ENCODE measurements around the gene C4orf50.
"Not testable (repeated sequence)": the region's sequence is repeated elsewhere in the genome, so short reads cannot be mapped to it uniquely, and the experiment has no call there.

C4orf50 gene

GRCh38 chr4:5952975-5953951 is 65.0 kb downstream of the C4orf50 start:
- Histone ChIP-seq H3K4me2 (ENCODE audit: low read length) (no peak overlapping the region), H3K14ac (ENCODE audit: low read length) (no peak overlapping the region), H3K9ac (ENCODE audit: low read length) (no peak overlapping the region), H4K91ac (ENCODE audit: low read depth, low read length) (no peak overlapping the region), H3K18ac (ENCODE audit: low read length) (no peak overlapping the region), H3K36me3 (ENCODE audit: control insufficient read depth in 1 of 2, insufficient read depth in 2 of 2, low read length in 2 of 2) (no peaks in the 10 kb centered on the region), H2BK120ac (ENCODE audit: insufficient read depth, low read length, poor library complexity) (no peak overlapping the region), H3K27me3 (ENCODE audit: insufficient read depth, low read length) (no peaks in the 10 kb centered on the region), H3K9me3 (ENCODE audit: insufficient read depth, low read depth, low read length) (no peaks in the 10 kb centered on the region), H3K4me3 (ENCODE audit: low read depth, low read length) (no peak overlapping the region), H3K27ac (ENCODE audit: low read depth, low read length) (no peak overlapping the region), H2BK5ac (ENCODE audit: low read depth, low read length, poor library complexity) (no peak overlapping the region), H3K23ac (ENCODE audit: low read length) (no peak overlapping the region), H3K4ac (ENCODE audit: low read depth, low read length) (no peak overlapping the region), H4K8ac (ENCODE audit: low read depth, low read length) (no peak overlapping the region), H4K12ac (ENCODE audit: low read depth, low read length) (no peak overlapping the region), H2BK12ac (ENCODE audit: low read length) (no peak overlapping the region), H3K4me1 (ENCODE audit: control insufficient read depth in 1 of 2, insufficient read depth in 2 of 2, low read length in 2 of 2) (peaks cover 2 to 5% of the 10 kb centered on the region in 2 experiments), H3K79me2 (ENCODE audit: control insufficient read depth, insufficient read depth, low read length, poor library complexity) (no peaks in the 10 kb centered on the region), H2AFZ (ENCODE audit: insufficient read depth, low read length, poor library complexity) (no peak overlapping the region), H3K79me1 (ENCODE audit: low read length) (no peaks in the 10 kb centered on the region), H2AK5ac (ENCODE audit: low read length) (no peak overlapping the region)
- DNase-seq = no peak
- no CpG with 5 or more reads among the region's 13 CpGs for WGBS (ENCODE audit: extremely low coverage, insufficient coverage, insufficient read length)

- no peak overlapping the region for H4K12ac ChIP-seq (ENCODE audit: low read depth, low read length)
- no peak overlapping the region for H2BK5ac ChIP-seq (ENCODE audit: low read depth, low read length, poor library complexity)
- H3K9me3 ChIP-seq (ENCODE audit: insufficient read depth, low read depth, low read length) = no peaks in the 10 kb centered on the region
- H2BK12ac ChIP-seq (ENCODE audit: low read length) = no peak overlapping the region
- no peak overlapping the region for H3K18ac ChIP-seq (ENCODE audit: low read length)
- no peak for DNase-seq
- H4K8ac ChIP-seq (ENCODE audit: low read depth, low read length) = no peak overlapping the region
- no peak overlapping the region for H3K9ac ChIP-seq (ENCODE audit: low read length)
- no peaks in the 10 kb centered on the region for H3K79me1 ChIP-seq (ENCODE audit: low read length)
- no peaks in the 10 kb centered on the region for H3K27me3 ChIP-seq (ENCODE audit: insufficient read depth, low read length)
- H3K4me1 ChIP-seq (ENCODE audit: control insufficient read depth in 1 of 2, insufficient read depth in 2 of 2, low read length in 2 of 2) = peaks cover 2 to 5% of the 10 kb centered on the region in 2 experiments
- no peak overlapping the region for H2BK120ac ChIP-seq (ENCODE audit: insufficient read depth, low read length, poor library complexity)
- WGBS (ENCODE audit: extremely low coverage, insufficient coverage, insufficient read length) = no CpG with 5 or more reads among the region's 22 CpGs
- no peak overlapping the region for H3K14ac ChIP-seq (ENCODE audit: low read length)
- H2AK5ac ChIP-seq (ENCODE audit: low read length) = no peak overlapping the region
- H3K36me3 ChIP-seq (ENCODE audit: control insufficient read depth in 1 of 2, insufficient read depth in 2 of 2, low read length in 2 of 2) = no peaks in the 10 kb centered on the region
- no peak overlapping the region for H3K4me3 ChIP-seq (ENCODE audit: low read depth, low read length)
- H3K4me2 ChIP-seq (ENCODE audit: low read length) = no peak overlapping the region
- no peak overlapping the region for H4K91ac ChIP-seq (ENCODE audit: low read depth, low read length)
- no peak overlapping the region for H3K23ac ChIP-seq (ENCODE audit: low read length)
- H3K79me2 ChIP-seq (ENCODE audit: control insufficient read depth, insufficient read depth, low read length, poor library complexity) = no peaks in the 10 kb centered on the region
- H3K27ac ChIP-seq (ENCODE audit: low read depth, low read length) = no peak overlapping the region
- no peak overlapping the region for H2AFZ ChIP-seq (ENCODE audit: insufficient read depth, low read length, poor library complexity)
- H3K4ac ChIP-seq (ENCODE audit: low read depth, low read length) = no peak overlapping the region
These were observed 65.8 kb downstream of the C4orf50 start for GRCh38 chr4:5952286-5952974.

- not testable (repeated sequence) for DNase-seq; H2BK120ac ChIP-seq (ENCODE audit: insufficient read depth, low read length, poor library complexity); H3K36me3 ChIP-seq (ENCODE audit: control insufficient read depth in 1 of 2, insufficient read depth in 2 of 2, low read length in 2 of 2); H3K9ac ChIP-seq (ENCODE audit: low read length); H3K4me3 ChIP-seq (ENCODE audit: low read depth, low read length); H3K27ac ChIP-seq (ENCODE audit: low read depth, low read length); H3K27me3 ChIP-seq (ENCODE audit: insufficient read depth, low read length); H4K8ac ChIP-seq (ENCODE audit: low read depth, low read length); H3K79me1 ChIP-seq (ENCODE audit: low read length); H3K9me3 ChIP-seq (ENCODE audit: insufficient read depth, low read depth, low read length); H2AFZ ChIP-seq (ENCODE audit: insufficient read depth, low read length, poor library complexity); H3K4ac ChIP-seq (ENCODE audit: low read depth, low read length); H4K91ac ChIP-seq (ENCODE audit: low read depth, low read length); H3K79me2 ChIP-seq (ENCODE audit: control insufficient read depth, insufficient read depth, low read length, poor library complexity); H3K4me1 ChIP-seq (ENCODE audit: control insufficient read depth in 1 of 2, insufficient read depth in 2 of 2, low read length in 2 of 2); H3K23ac ChIP-seq (ENCODE audit: low read length); H2BK12ac ChIP-seq (ENCODE audit: low read length); H3K18ac ChIP-seq (ENCODE audit: low read length); H2BK5ac ChIP-seq (ENCODE audit: low read depth, low read length, poor library complexity); H2AK5ac ChIP-seq (ENCODE audit: low read length); H3K14ac ChIP-seq (ENCODE audit: low read length); H3K4me2 ChIP-seq (ENCODE audit: low read length); H4K12ac ChIP-seq (ENCODE audit: low read depth, low read length)
- WGBS (ENCODE audit: extremely low coverage, insufficient coverage, insufficient read length) = no CpG with 5 or more reads among the region's 6 CpGs
These were observed 71.6 kb downstream of the C4orf50 start for GRCh38 chr4:5946653-5947052.

- no CpG with 5 or more reads among the region's 6 CpGs for WGBS (ENCODE audit: extremely low coverage, insufficient coverage, insufficient read length)
These were observed 72.3 kb downstream of the C4orf50 start for GRCh38 chr4:5945936-5946335.

More at GRCh38 chr4:5945936-5946335, 72.3 kb downstream of the C4orf50 start:
- Histone ChIP-seq H2BK120ac (ENCODE audit: insufficient read depth, low read length, poor library complexity) (no peak overlapping the region), H3K36me3 (ENCODE audit: control insufficient read depth in 1 of 2, insufficient read depth in 2 of 2, low read length in 2 of 2) (no peaks in the 10 kb centered on the region), H4K12ac (ENCODE audit: low read depth, low read length) (no peak overlapping the region), H3K4me1 (ENCODE audit: control insufficient read depth in 1 of 2, insufficient read depth in 2 of 2, low read length in 2 of 2) (peaks cover 2 to 5% of the 10 kb centered on the region in 2 experiments), H2BK12ac (ENCODE audit: low read length) (no peak overlapping the region), H3K27ac (ENCODE audit: low read depth, low read length) (no peak overlapping the region), H3K4me3 (ENCODE audit: low read depth, low read length) (no peak overlapping the region), H3K79me1 (ENCODE audit: low read length) (no peaks in the 10 kb centered on the region), H2AK5ac (ENCODE audit: low read length) (no peak overlapping the region), H3K9me3 (ENCODE audit: insufficient read depth, low read depth, low read length) (peaks cover 7% of the 10 kb centered on the region), H3K27me3 (ENCODE audit: insufficient read depth, low read length) (no peaks in the 10 kb centered on the region), H3K9ac (ENCODE audit: low read length) (no peak overlapping the region), H4K91ac (ENCODE audit: low read depth, low read length) (no peak overlapping the region), H3K4ac (ENCODE audit: low read depth, low read length) (no peak overlapping the region), H3K23ac (ENCODE audit: low read length) (no peak overlapping the region), H3K4me2 (ENCODE audit: low read length) (no peak overlapping the region), H3K14ac (ENCODE audit: low read length) (no peak overlapping the region), H3K18ac (ENCODE audit: low read length) (no peak overlapping the region), H3K79me2 (ENCODE audit: control insufficient read depth, insufficient read depth, low read length, poor library complexity) (no peaks in the 10 kb centered on the region), H2AFZ (ENCODE audit: insufficient read depth, low read length, poor library complexity) (no peak overlapping the region), H2BK5ac (ENCODE audit: low read depth, low read length, poor library complexity) (no peak overlapping the region), H4K8ac (ENCODE audit: low read depth, low read length) (no peak overlapping the region)
- no peak for DNase-seq
